Epithelial cell of proximal tubule (primary cell): Measurements from ENCODE around the gene PARM1. TPM values are rescaled to one million over a fixed set of nuclear protein-coding genes. Genes with fewer than 3 reads are reported as not detected.

Experiments
- DNase-seq: peaks from one replicate; pipeline ENCODE4 v3.0.0-alpha.2; 2011; ENCODE audit warnings: low read depth
- H3K4me3 ChIP-seq: 2 replicates; pipeline ENCODE4 v1.5.1; 2011; ENCODE audit warnings: low read depth, mild to moderate bottlenecking, low read length
- total RNA-seq: library from RNA; depleted of rRNA; stranded (reverse); fragments of >200 nt; gene quantifications from 2 replicates; pipeline ENCODE4 v1.2.3, GENCODE V29; 2015
- TF ChIP-seq, protein P1 (sequence below): conservative IDR thresholded peaks from 2 replicates; pipeline ENCODE4 v1.5.1; 2012; ENCODE audit warnings: low read depth, mild to moderate bottlenecking, low read length

PARM1 gene
- total RNA-seq, 1 donor from 2014 or later: 1.3 TPM

- H3K4me3 ChIP-seq: no peak overlapping the region
- no peak for DNase-seq
- TF ChIP-seq, protein P1, sequence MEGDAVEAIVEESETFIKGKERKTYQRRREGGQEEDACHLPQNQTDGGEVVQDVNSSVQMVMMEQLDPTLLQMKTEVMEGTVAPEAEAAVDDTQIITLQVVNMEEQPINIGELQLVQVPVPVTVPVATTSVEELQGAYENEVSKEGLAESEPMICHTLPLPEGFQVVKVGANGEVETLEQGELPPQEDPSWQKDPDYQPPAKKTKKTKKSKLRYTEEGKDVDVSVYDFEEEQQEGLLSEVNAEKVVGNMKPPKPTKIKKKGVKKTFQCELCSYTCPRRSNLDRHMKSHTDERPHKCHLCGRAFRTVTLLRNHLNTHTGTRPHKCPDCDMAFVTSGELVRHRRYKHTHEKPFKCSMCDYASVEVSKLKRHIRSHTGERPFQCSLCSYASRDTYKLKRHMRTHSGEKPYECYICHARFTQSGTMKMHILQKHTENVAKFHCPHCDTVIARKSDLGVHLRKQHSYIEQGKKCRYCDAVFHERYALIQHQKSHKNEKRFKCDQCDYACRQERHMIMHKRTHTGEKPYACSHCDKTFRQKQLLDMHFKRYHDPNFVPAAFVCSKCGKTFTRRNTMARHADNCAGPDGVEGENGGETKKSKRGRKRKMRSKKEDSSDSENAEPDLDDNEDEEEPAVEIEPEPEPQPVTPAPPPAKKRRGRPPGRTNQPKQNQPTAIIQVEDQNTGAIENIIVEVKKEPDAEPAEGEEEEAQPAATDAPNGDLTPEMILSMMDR: no peak
Measured at GRCh38 chr4:75025431-75025830, 92.5 kb downstream of the PARM1 start.

DNA sequence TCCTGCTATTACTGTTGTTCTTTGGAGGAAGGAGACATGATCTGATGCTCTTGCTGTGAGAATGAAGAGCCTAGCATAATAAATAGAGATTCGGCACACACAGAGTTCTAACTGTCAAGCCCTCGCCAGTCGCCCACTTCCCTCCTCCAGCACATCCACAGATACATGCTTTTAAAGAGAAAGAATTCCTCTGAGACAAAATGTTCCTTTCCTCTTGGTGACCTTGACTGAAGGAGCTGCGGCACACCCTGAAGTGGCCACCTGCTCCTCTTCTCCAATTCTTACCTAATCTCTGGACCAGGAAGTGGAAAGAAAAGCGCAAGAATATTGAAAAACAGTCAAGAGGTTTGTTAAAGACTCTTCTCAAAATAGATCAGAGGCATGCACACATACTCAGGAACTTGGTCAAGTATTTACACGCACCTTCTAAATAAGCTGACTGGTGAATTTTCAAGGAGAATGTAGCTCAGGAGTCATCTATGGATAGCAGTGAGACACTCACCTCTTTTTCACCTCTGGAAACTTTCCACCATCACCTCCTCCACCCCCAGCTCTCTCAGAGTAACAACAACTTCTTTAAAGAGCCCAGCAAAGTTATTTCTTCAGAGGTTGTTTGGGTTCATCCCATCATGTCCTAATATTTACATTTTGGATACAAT is 95.4 kb downstream of the PARM1 start:
- TF ChIP-seq, protein P1: no peak
- no peak overlapping the region for H3K4me3 ChIP-seq
- DNase-seq: no peak

GRCh38 chr4:75030028-75030427 is 97.1 kb downstream of the PARM1 start:
- TF ChIP-seq, protein P1: no peak
- no peak overlapping the region for H3K4me3 ChIP-seq
- no peak for DNase-seq

DNA sequence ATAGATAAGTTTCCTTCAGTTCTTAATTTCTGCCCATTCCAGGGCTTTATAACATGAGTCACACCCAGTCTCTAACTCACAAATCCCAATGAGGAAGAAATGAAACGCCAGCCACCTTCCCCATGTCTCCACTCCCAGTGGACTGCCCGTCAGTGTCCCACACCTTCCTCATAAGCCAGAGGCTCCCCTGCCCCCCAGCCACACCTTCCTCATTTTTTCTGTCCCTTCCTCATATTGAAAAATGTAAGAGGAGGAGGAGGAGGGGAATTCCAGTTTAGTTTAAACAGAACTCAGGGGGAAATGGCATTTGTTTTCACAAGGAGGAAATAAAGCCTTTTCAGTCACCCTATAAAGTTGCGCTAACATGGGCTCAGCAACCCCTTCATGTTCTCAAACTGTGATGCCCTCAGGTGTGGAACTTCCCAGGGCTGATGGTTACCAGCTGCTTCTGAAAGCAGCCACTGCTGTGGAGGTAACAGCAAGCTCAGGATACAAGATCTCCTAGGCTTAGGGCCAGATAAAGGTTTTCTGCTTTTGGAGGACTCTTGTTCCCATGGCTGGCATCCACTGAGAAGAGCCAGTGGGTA is 97.8 kb downstream of the PARM1 start:
- DNase-seq: no peak
- TF ChIP-seq, protein P1: no peak
- H3K4me3 ChIP-seq: no peak overlapping the region

GRCh38 chr4:75031775-75032174 is 98.9 kb downstream of the PARM1 start:
- H3K4me3 ChIP-seq: no peak overlapping the region
- TF ChIP-seq, protein P1: no peak
- DNase-seq: no peak

DNA sequence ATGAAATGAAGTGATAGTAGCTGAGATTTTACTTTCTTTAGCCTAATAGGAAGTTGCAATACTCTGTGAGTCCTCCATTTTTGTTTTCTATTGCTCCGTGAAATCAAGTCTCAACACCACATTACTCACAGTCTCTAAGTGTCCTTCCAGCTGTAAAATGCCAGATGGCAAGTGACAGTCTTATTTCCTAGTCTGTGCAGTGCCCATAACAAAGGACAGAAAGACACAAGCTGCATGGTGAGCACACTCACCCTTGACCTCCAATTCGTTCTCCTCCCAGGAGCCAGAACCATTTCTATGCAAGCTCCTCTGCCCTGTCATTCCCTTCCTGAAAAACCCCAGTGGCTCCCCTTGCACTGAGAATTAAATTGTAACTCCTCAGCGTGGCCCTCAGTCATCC is 101.6 kb downstream of the PARM1 start:
- TF ChIP-seq, protein P1: no peak
- no peak for DNase-seq
- no peak overlapping the region for H3K4me3 ChIP-seq

GRCh38 chr4:75035321-75035720 is 102.4 kb downstream of the PARM1 start:
- TF ChIP-seq, protein P1: no peak
- no peak overlapping the region for H3K4me3 ChIP-seq
- no peak for DNase-seq
